ENCODE measurements around the gene CASP5.

DNA sequence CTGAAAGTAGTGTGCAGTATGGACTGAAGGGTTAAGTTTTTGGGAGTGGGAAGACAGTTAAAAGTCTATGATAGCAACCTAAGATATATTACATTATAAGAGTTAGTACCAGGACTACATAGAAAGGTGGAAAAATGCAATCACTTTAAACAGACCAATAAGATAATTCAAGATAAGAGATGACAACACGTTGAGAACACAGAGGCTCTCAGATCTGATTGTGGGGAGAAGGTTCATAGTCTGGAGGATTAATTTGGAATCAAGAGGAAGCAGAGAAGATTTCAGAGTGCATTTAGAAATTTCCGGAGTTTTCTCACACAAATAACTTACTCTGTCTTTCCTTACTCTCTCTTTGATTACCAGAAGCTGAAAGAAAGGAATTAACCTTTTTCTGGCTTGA is 441 bp downstream of the CASP5 start:
- TF ChIP-seq, protein P1, sequence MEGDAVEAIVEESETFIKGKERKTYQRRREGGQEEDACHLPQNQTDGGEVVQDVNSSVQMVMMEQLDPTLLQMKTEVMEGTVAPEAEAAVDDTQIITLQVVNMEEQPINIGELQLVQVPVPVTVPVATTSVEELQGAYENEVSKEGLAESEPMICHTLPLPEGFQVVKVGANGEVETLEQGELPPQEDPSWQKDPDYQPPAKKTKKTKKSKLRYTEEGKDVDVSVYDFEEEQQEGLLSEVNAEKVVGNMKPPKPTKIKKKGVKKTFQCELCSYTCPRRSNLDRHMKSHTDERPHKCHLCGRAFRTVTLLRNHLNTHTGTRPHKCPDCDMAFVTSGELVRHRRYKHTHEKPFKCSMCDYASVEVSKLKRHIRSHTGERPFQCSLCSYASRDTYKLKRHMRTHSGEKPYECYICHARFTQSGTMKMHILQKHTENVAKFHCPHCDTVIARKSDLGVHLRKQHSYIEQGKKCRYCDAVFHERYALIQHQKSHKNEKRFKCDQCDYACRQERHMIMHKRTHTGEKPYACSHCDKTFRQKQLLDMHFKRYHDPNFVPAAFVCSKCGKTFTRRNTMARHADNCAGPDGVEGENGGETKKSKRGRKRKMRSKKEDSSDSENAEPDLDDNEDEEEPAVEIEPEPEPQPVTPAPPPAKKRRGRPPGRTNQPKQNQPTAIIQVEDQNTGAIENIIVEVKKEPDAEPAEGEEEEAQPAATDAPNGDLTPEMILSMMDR (conservative IDR thresholded peaks at IDR 0.05; ENCODE audit: low read depth, low read length), result no peak
- TF ChIP-seq RFX5 (IDR thresholded peaks at IDR 0.05; ENCODE audit: low read depth, low read length) (no peak), POLR2A (IDR thresholded peaks at IDR 0.05; ENCODE audit: low read depth, low read length) (no peak), RCOR1 (IDR thresholded peaks at IDR 0.05; ENCODE audit: insufficient replicate concordance, low read length) (no peak), MAZ (IDR thresholded peaks at IDR 0.05; ENCODE audit: borderline replicate concordance, low read depth, low read length) (no peak), SMC3 (IDR thresholded peaks at IDR 0.05; ENCODE audit: low read depth, low read length) (no peak)
- TF ChIP-seq, protein P2, sequence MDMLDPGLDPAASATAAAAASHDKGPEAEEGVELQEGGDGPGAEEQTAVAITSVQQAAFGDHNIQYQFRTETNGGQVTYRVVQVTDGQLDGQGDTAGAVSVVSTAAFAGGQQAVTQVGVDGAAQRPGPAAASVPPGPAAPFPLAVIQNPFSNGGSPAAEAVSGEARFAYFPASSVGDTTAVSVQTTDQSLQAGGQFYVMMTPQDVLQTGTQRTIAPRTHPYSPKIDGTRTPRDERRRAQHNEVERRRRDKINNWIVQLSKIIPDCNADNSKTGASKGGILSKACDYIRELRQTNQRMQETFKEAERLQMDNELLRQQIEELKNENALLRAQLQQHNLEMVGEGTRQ (IDR thresholded peaks at IDR 0.05; ENCODE audit: low read depth, low read length), result no peak

All from IMR-90 (cell line).